ENCODE measurements around the gene PIGR.

The PIGR gene, protein sequence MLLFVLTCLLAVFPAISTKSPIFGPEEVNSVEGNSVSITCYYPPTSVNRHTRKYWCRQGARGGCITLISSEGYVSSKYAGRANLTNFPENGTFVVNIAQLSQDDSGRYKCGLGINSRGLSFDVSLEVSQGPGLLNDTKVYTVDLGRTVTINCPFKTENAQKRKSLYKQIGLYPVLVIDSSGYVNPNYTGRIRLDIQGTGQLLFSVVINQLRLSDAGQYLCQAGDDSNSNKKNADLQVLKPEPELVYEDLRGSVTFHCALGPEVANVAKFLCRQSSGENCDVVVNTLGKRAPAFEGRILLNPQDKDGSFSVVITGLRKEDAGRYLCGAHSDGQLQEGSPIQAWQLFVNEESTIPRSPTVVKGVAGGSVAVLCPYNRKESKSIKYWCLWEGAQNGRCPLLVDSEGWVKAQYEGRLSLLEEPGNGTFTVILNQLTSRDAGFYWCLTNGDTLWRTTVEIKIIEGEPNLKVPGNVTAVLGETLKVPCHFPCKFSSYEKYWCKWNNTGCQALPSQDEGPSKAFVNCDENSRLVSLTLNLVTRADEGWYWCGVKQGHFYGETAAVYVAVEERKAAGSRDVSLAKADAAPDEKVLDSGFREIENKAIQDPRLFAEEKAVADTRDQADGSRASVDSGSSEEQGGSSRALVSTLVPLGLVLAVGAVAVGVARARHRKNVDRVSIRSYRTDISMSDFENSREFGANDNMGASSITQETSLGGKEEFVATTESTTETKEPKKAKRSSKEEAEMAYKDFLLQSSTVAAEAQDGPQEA

DNA sequence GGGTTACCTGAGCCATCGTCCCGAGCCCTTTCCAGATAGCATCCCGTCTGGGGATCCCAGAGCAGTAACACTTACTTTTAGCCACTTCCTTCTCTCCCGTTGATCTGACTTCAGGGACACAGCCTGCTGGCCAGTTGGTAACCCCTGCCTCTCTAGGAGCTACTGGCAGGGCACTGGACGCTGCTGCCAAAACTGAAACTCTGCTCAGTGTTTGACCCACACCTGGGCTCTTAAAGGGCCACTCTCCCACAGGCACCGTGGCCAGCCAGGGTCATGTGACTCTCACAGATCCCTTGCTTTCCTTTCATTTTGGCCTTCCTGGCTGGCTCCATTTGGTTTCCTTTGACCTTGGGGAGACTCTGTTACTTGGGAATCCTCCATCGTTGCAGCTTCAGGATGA, at the start of gene PIGR:
PIGR (minus strand) TSS at position 206 of the 400 bp plus-strand sequence. CDS start 5,935 bp downstream, outside the sequence.
- DNase-seq (ENCODE audit: low read depth): no peak

DNA sequence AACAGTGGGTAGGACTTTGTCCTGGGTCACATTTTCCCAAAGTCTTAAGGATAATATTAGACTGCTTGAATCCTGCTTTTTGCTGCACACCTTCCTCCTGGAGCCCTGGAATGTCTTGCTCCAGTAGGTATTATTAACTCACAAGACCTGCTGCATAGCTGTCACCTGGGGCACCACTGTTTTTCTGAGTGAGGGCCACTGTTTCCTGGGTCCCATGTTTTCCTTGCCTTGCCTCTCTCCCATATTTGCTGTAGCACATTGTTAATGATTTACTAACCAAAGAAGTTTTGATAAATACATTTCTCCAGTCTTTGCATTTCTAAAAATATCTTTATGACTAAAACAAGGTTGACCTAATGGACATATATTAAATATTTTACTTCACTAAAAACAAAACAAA, 46.5 kb upstream of the PIGR start:
- no peak for DNase-seq (ENCODE audit: low read depth)

DNA sequence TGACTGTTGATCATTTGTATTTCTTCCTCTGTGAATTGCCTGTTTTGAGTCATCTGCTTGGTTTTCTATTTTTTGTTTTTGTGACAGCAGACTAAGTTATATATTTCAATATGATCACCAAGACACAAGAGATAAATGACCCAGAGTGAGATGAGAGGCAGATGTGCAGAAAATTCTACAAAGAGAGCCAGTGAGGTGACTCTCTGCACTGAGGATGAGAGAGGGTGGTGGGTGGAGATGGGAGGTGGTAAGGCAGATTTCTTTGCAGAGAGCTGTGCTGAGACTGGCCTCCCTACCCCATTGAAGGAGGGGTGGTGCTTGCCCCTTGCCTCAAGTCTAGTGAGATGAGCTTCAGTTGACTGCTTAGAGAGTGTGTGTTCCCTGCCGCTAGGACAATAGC, 41.6 kb upstream of the PIGR start:
- DNase-seq (ENCODE audit: low read depth): no peak

DNA sequence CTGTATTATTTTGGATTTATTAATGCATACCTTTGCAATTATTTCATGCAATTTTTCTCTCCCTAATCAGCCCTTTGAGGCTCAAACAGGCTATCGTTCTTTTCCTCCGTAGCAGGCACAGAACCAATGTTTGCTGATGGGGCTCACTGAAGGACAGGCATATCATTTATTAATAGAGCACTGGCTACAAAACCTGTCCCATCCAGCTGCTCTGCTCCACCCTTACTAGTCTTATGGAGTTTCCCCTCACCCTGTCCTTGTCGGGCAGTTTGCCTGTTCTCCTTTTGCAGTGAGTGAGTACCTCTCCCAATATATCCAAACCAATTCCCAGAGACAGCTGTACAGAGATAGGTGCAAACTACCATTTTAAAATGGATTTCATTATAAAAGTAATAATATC, 40.6 kb upstream of the PIGR start:
- DNase-seq (ENCODE audit: low read depth): no peak

DNA sequence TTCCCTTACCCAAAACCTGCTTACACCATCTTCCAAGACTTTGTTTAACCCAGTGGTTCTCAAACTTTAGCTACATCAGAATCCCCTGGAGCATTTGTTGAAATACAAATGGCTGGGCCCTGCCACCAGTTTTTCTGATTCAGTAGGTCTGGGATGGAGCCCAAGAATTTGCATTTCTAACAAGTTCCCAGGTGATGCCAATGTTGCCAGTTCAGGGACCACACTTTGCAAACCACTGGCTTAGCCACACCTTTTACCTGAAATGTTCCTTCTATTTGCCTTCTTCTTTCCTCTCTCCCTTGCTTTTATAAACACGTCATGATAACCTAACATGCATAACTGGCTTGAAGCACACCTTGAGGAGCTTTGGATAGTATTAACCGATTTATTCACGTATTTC, 40.1 kb upstream of the PIGR start:
- DNase-seq (ENCODE audit: low read depth): no peak

DNA sequence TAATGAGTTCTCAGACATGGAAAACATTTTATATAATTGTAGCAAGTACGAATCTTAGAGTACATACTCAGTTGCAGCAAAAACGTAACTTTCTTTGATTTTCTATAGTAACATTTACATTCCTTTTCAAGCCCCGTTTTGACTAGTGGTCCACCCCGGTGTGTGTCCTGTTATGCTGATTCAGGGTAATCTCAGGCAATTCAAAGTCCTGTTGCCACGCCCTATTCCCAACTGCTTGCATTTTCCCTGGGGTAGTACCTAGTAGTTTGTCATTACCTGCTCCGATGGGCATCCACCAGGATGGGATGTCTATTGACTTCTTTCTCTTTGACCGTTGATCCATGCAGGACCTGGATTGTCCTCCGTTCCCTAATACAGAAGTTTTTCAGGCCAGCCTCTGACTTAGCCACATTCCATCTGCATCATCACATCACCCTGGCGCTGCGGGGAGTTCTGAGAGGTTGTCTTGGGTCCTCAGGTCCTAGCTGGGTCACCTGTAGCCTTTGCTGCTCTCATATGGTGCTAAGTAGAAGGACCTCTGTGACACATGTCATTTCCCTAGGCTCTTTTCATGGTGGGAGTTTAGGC, 39.0 kb upstream of the PIGR start:
- DNase-seq (ENCODE audit: low read depth): no peak

DNA sequence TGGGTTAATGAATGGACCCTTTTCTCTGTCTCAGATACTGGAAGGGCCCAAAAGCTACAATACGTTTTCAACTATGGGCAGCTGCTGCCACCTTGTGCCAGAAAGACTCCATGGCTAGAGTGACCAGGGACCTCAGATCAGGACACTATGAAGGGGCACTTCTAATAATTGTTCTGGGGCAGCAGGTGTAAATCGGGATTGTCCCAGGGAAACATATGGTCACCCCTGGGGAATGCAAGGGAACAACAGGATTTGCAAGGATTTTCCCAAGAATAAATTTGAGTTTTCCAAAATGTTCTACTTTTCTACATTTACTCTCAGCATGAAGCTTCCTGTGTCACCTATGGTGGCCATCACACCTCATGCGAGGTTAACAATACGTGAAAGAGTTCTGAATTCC, 36.0 kb upstream of the PIGR start:
- peak; percentile 34 for DNase-seq (ENCODE audit: low read depth)

DNA sequence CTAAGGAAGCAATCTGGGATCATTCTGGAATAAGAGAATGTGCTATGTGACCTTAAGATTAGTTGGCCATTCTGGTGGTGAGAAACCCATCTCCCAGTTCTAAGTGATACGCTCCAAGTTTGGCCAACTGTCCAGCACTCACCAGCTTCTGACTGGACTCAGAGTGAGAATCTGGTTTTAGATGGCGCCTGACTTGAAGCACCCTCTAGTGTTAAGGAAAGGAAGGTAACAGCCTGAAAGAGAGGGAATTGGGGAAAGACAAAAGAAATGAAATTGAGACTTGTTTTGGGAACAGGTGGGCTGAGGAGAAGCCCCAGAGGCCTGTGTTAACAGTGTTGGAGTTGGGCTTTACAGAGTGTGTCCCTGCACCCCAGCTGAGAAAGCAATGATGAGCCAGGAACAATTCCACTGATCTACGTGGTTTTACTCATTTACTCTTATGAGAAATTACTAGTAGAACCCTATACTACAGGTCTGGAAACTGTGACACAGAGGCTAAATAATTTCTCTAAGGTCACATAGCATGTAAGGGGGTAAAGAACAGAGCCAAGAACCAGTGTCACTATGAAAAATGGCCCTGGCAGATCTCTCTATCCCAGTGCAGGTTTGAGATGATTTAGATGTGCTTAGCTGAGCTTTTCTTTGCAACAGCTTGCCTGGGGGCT, 33.2 kb upstream of the PIGR start:
- no peak for DNase-seq (ENCODE audit: low read depth)

DNA sequence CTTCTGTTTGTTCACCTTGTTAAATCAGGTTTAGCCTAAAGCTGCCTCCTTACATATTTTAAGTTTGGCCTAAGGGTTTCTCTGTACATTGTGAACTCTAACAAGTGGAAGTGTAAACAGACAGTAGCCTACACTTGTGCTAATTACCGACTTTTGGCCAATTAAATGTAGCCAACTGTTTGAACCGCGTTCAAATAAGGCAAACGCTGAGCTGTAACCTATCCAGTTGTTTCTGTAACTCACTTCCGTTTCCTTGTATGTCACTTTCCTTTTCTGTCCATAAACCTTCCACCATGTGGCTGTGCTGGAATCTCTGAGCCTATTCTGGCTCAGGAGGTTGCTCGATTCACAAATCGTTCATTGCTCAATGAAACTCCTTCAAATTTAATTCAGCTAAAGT, 32.0 kb upstream of the PIGR start:
- DNase-seq (ENCODE audit: low read depth): no peak

DNA sequence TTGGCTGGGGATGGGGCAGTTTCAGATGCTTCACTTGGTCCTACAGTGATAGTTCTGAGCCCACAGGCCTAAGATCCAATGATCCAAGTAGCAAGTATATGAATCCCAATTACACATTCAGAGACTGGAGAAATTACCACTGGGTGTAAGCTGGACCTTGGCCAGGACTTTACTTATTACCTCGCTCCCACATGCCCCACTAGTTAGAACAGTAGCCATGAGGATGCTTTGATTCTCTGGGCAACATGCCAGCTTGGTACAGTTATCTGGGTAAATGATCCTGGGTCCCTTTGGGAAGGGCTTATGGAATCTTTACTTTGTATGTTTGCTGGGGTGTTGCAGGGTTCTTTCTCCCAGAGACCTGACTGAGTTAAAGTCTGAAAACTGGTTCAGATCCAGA, 29.0 kb upstream of the PIGR start:
- no peak for DNase-seq (ENCODE audit: low read depth)

DNA sequence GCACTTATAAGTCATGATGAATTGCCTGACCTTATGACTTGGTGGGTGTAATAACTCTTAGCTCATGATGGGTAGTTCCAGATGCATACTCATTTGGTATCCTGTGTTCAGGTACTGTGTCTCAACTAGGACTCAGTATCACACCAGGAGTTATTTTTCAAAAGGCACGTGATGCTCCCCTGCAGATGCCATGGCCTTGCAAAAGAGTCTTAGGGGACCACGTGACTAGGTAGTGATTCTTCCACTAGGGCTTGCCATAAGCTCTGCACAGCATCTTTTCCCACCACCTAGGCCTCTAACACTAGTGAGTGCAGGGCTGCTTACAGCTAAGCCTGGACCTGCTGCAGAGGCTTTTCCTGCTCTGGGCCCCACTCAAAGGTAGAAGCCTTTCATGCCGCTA, 27.9 kb upstream of the PIGR start:
- no peak for DNase-seq (ENCODE audit: low read depth)

DNA sequence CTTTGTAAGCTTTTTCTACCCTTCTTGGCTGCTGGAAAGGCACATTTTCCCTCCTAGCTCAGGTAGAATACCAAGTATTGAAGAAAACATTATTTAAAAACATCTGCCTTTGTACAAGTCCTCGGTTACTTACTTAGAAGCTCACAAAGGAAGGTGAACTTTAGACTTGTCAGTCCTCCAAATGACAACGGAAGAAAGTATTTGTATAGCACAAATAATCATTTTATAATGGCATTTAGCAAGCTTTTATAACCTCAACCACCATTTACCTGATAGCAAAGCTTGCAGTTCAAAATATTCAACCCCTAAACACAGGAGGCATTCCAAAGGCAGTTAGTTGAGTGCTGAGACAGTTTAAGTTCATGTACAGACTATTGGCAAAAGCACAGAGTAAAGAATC, 26.5 kb upstream of the PIGR start:
- no peak for DNase-seq (ENCODE audit: low read depth)

DNA sequence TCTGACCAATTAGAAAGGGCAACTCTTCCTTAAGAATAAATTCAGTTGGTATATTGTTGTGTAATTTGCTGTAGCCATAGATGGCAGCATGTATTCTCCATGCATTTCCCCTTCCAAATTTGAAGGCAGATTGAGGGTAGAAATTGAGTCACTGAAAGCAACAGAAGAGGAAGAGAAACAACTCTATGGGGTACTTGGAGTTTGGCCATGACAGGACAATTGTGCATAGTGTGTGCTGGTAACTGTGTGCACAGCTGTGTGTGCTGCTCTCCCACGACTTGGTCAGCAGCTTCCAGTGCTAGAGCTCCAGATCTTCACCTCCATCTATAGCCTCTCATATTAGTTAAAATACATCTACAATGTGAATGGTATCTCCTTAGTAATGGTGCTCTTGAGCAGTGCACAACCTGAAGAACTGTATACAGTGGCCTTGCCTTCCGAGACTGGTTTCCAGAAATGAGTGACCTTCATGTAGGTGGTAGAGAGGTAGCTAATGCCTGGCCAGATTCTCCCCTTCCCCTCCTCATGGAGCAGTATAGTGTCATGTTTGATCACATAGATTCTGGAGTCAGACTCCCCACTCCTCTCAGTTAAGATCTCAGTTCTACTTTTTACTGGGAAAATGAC, 24.9 kb upstream of the PIGR start:
- no peak for DNase-seq (ENCODE audit: low read depth)

DNA sequence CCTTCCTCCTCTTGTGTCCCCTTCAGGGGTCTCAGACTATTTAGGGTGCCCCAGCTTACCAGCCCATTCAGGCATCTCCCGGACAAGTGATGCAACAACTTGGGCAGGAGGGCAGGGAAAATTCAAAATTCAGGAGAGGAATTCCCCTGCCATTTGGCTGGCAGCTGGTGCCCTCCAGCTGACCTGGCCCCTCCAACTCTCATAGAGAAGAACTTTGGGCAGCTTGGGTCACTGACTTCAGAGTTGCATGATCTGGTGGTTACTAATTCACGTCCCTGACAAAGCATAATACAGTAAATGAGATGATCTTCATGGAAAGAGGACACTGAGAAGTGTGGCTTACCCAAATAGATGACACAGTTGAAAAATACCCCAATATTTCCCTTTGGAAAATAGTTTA, 24.2 kb upstream of the PIGR start, which contains the start of gene FCAMR:
FCAMR (minus strand) TSS at position 15 of the 400 bp plus-strand sequence. CDS start 335 bp downstream, outside the sequence.
- no peak for DNase-seq (ENCODE audit: low read depth)

DNA sequence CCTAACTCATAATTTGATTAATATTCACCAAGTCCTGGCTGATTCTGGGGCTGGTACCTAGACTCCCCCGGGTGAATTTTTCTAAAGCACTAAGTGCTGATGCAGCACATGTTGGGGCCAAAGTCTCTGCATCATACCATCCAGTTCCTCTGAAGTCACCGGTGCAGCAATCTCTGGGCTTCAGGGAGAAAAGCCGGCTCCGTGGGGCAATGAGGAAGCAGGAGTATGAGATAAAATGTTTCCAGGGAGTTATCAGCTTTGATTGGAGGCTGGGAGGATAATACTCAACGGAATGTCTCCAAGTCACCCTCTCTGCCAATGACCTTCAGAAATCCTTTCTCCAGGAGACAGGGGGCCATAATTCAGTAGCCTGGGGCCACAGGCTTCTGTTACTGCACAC, 22.8 kb upstream of the PIGR start:
- DNase-seq (ENCODE audit: low read depth): no peak

DNA sequence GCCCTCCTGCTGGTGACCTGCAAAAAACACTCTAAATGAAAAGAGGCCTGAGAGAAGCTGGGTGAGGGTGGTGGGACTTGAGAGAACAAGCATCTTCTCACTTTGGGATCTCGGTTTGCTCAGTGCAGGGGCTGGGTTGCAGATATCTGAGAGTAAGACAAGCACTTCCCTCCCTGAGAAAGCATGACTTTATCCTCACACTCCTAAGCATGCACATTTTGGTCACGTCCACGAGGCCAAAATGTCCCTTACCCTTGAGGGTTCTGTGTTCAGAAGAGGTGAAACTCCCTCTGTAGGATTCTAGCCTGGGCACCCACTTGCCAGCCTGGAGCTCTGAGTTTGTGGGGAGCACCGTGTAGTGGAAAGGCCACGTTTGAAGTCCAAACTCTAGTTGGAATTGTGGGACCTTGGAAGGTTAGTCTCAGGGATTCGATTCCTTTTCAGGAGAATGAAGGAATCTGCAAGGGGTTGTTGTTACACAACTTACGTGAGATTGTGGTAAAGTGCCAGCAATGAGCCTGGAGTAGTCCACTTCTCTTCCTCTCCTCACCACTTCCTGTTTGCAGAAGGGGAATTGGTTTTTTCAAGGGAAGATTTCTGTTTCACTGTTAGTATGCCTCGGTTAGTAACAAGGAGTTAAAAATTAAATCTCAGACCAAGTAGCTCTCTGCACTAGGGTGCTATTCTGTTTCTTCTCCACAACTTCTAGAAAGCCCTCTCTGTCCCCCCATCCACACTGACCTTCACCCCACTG, 21.0 kb upstream of the PIGR start:
- DNase-seq (ENCODE audit: low read depth): no peak

DNA sequence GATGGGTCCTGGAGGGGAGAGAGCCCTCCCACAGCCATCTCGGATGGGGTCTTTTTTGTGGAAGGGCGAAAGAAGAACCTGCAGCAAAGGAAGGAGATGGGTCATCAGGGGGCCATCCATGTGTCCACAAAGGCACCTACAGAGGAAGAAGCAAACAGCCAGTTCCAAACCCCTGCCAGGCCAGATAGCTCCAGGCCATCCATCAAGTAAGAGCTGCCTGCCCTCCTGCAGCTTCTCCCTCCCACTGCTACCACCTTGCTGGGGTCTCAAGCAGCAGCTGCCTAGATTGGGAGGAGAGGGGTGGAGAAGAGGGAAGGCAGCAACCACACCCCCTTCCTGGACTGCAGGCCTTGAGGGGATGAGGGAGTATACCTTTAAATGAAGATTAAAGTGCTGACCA, 19.5 kb upstream of the PIGR start:
- no peak for DNase-seq (ENCODE audit: low read depth)

DNA sequence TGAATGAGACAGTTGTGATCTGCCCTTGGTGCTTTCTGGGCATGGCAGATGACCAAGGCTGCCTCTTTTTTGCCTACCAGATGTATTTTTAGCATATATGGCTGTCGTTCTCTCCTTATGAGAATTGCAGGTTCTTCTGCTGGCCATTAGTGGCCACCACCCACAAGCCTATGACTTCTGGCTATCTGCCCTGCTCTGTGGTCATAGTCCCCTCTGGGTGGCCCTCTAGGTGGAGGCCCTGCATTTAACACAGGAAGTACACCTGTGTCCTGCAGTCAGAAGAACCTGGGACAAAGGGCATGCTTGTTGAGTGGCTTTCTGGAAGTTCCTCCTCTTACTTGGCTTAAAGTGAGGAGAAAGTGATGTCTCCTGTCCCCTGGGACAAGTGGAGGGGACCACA, 17.5 kb upstream of the PIGR start:
- no peak for DNase-seq (ENCODE audit: low read depth)

DNA sequence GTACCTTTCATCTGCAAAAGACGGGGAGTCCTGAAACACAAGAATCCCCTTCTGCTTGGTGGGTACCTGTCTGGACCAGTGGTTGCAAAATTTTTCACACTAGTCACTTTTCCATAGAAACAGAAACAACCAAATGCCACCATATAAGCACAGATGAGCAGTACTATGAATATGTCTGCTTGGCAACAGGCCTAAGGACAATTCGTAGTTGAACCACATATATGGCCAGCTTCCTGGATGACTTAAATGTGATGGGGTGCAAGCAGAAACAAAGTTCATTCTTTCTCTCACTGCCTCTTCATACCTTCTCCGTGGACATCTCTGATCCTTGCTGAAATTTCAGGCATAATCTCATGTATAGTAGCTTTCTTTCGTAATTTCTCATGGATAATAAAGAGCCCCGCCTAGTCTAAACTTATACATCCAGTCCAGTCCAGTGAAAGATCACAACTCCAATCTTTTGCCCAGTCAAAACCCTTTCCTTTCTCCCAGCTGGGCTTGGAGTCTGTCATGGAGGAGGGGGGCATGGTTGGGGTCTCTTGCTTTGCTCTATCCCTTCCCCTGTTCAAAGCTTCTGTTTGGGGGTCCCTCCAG, 16.9 kb upstream of the PIGR start:
- no peak for DNase-seq (ENCODE audit: low read depth)

DNA sequence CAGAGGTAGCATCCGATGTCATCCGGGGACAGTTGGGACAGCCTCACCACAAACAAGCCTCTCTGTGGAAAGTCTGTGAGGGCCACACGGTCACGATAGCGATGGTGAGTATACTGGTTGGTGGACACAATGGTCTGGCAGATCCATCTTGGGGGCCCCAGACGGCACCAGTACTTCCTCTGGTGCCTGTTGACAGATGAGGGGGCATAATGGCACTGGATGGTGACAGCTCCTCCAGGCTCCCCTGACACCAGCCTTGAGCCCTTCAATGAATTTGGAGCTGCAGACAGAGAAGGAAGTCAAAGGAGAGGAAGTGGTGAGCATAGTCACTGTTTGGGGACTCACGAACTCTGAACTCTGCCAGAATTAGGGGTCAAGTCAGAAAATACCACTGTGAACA, 16.0 kb upstream of the PIGR start:
- no peak for DNase-seq (ENCODE audit: low read depth)

DNA sequence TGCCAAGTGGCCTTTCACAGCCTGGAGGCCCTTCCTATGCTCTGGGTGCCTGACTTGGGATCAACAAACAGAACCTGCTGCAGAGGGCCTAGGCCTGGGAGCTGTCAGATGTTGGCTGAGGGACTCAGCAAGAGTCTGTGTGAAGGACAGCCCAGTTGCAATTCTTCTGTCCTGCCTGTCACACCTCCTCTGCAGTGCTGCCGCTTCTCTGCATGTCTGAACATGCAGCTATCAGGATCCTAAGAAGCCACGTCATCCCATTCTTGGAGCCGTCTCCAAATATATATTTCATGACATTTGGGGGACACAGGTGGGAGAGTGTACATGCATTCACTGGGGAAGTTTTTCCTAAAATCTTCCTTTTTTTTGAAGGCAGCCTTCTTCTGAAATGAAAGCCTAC, 15.4 kb upstream of the PIGR start:
- DNase-seq (ENCODE audit: low read depth): no peak

Data from activated T-cell treated with anti-CD3 and anti-CD28 coated beads for 24 hours (primary cell).